GM21447 (cell line): ENCODE measurements around the gene COL8A1.

ENCODE experiments used
- ATAC-seq: cut with Tn5 transposase; IDR thresholded peaks from one replicate; pipeline ENCODE4 v1.9.1; 2021; ENCODE audit not compliant: unreplicated experiment

COL8A1 gene

GRCh38 chr3:99637368-99638111 lies 854 bp upstream of the COL8A1 start:
- no peak for ATAC-seq

- ATAC-seq: no peak
Measured at GRCh38 chr3:99639579-99639978, 1.2 kb downstream of the COL8A1 start.

- ATAC-seq: no peak
Measured at GRCh38 chr3:99640214-99640851, 1.9 kb downstream of the COL8A1 start.

GRCh38 chr3:99641480-99641879 lies 3.1 kb downstream of the COL8A1 start:
- no peak for ATAC-seq

GRCh38 chr3:99641982-99642381 lies 3.6 kb downstream of the COL8A1 start:
- ATAC-seq: no peak

GRCh38 chr3:99644017-99644416 lies 5.6 kb downstream of the COL8A1 start:
- no peak for ATAC-seq

- no peak for ATAC-seq
Measured at GRCh38 chr3:99644746-99645145, 6.4 kb downstream of the COL8A1 start.

GRCh38 chr3:99645277-99646106 lies 7.1 kb downstream of the COL8A1 start:
- ATAC-seq: no peak

GRCh38 chr3:99646107-99646435 lies 7.7 kb downstream of the COL8A1 start:
- ATAC-seq: no peak

GRCh38 chr3:99647081-99647480 lies 8.7 kb downstream of the COL8A1 start:
- ATAC-seq: no peak

- no peak for ATAC-seq
Measured at GRCh38 chr3:99648101-99648500, 9.7 kb downstream of the COL8A1 start.

GRCh38 chr3:99648516-99648915 lies 10.1 kb downstream of the COL8A1 start:
- no peak for ATAC-seq

- ATAC-seq: no peak
Measured at GRCh38 chr3:99651531-99651930, 13.1 kb downstream of the COL8A1 start.

GRCh38 chr3:99656624-99657023 lies 18.2 kb downstream of the COL8A1 start:
- ATAC-seq: no peak

- no peak for ATAC-seq
Measured at GRCh38 chr3:99658274-99658673, 19.9 kb downstream of the COL8A1 start.

- no peak for ATAC-seq
Measured at GRCh38 chr3:99659032-99659431, 20.6 kb downstream of the COL8A1 start.

- no peak for ATAC-seq
Measured at GRCh38 chr3:99659951-99660350, 21.6 kb downstream of the COL8A1 start.

- no peak for ATAC-seq
Measured at GRCh38 chr3:99662838-99663570, 24.6 kb downstream of the COL8A1 start.

- no peak for ATAC-seq
Measured at GRCh38 chr3:99663977-99664376, 25.6 kb downstream of the COL8A1 start.

- no peak for ATAC-seq
Measured at GRCh38 chr3:99665017-99665416, 26.6 kb downstream of the COL8A1 start.

- ATAC-seq: no peak
Measured at GRCh38 chr3:99666201-99666600, 27.8 kb downstream of the COL8A1 start.
